A673 (cell line): ENCODE results near the gene ACOT7.

Experiments
- CTCF ChIP-seq: fragments of 300-800, 200-600 bp; sonication (generic); conservative IDR thresholded peaks from 2 replicates; pipeline ENCODE4 v1.5.1; 2017; ENCODE audit warnings: low read depth, mild to moderate bottlenecking, antibody characterized with exemption, low read length, moderate library complexity, mixed read lengths
- EZH2 ChIP-seq: fragments of 200-600 bp; sonication (generic); IDR thresholded peaks from 2 replicates; pipeline ENCODE4 v1.6.1; 2017; ENCODE audit warnings: borderline replicate concordance, low read depth, mild to moderate bottlenecking, mixed read lengths, antibody characterized with exemption, low read length; ENCODE audit not compliant: poor library complexity, severe bottlenecking

DNA sequence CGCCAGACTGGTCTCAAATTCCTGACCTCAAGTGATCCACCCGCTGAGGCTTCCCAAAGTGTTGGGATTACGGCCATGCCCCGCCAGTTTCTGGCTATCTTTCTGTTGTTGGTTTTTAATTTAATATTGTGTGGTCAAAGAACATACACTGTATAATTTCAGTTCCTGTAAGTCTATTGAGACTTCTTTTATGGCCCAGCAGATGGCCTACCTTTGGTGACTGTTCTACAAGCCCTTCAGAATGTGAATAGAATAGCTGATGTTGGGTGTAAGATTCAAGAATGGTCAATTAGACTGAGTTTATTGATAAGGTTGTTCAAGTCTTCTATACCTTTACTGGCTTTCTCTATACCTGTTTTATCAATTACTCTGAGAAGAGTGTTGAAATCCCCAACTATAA lies 15.5 kb upstream of the ACOT7 start:
- TF ChIP-seq CTCF = no peak
- TF ChIP-seq EZH2 = no peak
